HG02884 (cell line): ENCODE results near the gene KRTAP12-2.
"Not testable (repeated sequence)": the region's sequence is repeated elsewhere in the genome, so short reads cannot be mapped to it uniquely, and the experiment has no call there.

Experiments
- ATAC-seq: cut with Tn5 transposase; IDR thresholded peaks from one replicate; pipeline ENCODE4 v1.9.1; 2021; ENCODE audit warnings: mild to moderate bottlenecking, moderate library complexity; ENCODE audit not compliant: unreplicated experiment

Gene KRTAP12-2

GRCh38 chr21:44653656-44654575, 12.8 kb downstream of the KRTAP12-2 start:
- no peak for ATAC-seq

GRCh38 chr21:44653123-44653522, 13.6 kb downstream of the KRTAP12-2 start:
- ATAC-seq, result no peak

- no peak for ATAC-seq
Measured at GRCh38 chr21:44650973-44651675, 15.6 kb downstream of the KRTAP12-2 start.

GRCh38 chr21:44650265-44650972, 16.3 kb downstream of the KRTAP12-2 start:
- ATAC-seq, result no peak

- no peak for ATAC-seq
Measured at GRCh38 chr21:44649521-44650100, 17.1 kb downstream of the KRTAP12-2 start.

GRCh38 chr21:44648557-44649311, 18.0 kb downstream of the KRTAP12-2 start:
- no peak for ATAC-seq

- no peak for ATAC-seq
Measured at GRCh38 chr21:44647222-44647552, 19.5 kb downstream of the KRTAP12-2 start.

- not testable (repeated sequence) for ATAC-seq
Measured at GRCh38 chr21:44646366-44647221, 20.1 kb downstream of the KRTAP12-2 start, which contains the start of gene KRTAP10-11. TSS of gene KRTAP10-11 (plus strand) at chr21:44646414. CDS start at chr21:44646459, 45 bp downstream.

- no peak for ATAC-seq
Measured at GRCh38 chr21:44644878-44645277, 21.8 kb downstream of the KRTAP12-2 start.

GRCh38 chr21:44643741-44644310, 22.9 kb downstream of the KRTAP12-2 start:
- ATAC-seq, result no peak

GRCh38 chr21:44640761-44641160, 26.0 kb downstream of the KRTAP12-2 start:
- no peak for ATAC-seq

- ATAC-seq, result no peak
Measured at GRCh38 chr21:44639331-44639655, 27.4 kb downstream of the KRTAP12-2 start.

GRCh38 chr21:44638506-44639330, 28.0 kb downstream of the KRTAP12-2 start:
- not testable (repeated sequence) for ATAC-seq

GRCh38 chr21:44637851-44638348, 28.8 kb downstream of the KRTAP12-2 start:
- ATAC-seq, result not testable (repeated sequence)

GRCh38 chr21:44637018-44637850, 29.5 kb downstream of the KRTAP12-2 start, which contains the start of gene KRTAP10-10:
TSS of gene KRTAP10-10 (plus strand) at chr21:44637356. CDS start at chr21:44637418, 62 bp downstream.
- ATAC-seq, result no peak

GRCh38 chr21:44636209-44637017, 30.3 kb downstream of the KRTAP12-2 start:
- no peak for ATAC-seq
